Right lobe of liver (tissue), 4 donors: Measurements from ENCODE around the gene NBEAL1.

Source experiments
- POLR2A ChIP-seq: fragments of 450-650 bp; IDR thresholded peaks from one replicate; pipeline ENCODE4 v1.6.1; 2017; ENCODE audit warnings: antibody characterized with exemption, mild to moderate bottlenecking
- TF ChIP-seq, protein P1 (sequence below), 4 donors: fragments of 200-600 bp in 3 of 4; fragments of 450-650 bp in 1 of 4; IDR thresholded peaks; one replicate each; pipeline versions ENCODE4 v1.5.1 to v1.8.0; 2016 to 2022; ENCODE audit warnings: antibody characterized with exemption in 4 of 4, mild to moderate bottlenecking in 2 of 4
- donor health status: DM: no; HTN: no; CAD: no.
- donor health status: DM: no; HTN: no; CAD: no.
- donor health status: DM: no; HTN: yes; CAD: no.

DNA sequence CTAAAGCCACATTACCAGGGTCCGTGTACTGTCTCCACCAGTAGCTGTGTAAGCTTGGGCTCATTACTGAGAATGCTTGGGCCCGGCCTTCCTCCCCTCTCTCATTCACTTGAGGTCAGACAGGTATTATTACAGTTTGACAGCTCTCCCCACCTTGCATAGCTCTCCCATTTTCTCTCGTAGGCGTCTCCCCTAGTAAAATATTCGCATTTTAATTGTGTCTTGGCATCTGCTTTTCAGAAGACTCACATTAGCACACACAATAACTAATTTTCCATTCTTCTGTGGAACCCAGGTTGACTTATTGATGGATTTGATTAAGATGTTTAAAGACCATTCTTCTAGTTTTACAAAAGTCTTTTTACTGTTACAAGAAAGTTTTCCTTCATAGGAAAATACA is 153.1 kb downstream of the NBEAL1 start:
- no peak for TF ChIP-seq POLR2A
- TF ChIP-seq, protein P1, sequence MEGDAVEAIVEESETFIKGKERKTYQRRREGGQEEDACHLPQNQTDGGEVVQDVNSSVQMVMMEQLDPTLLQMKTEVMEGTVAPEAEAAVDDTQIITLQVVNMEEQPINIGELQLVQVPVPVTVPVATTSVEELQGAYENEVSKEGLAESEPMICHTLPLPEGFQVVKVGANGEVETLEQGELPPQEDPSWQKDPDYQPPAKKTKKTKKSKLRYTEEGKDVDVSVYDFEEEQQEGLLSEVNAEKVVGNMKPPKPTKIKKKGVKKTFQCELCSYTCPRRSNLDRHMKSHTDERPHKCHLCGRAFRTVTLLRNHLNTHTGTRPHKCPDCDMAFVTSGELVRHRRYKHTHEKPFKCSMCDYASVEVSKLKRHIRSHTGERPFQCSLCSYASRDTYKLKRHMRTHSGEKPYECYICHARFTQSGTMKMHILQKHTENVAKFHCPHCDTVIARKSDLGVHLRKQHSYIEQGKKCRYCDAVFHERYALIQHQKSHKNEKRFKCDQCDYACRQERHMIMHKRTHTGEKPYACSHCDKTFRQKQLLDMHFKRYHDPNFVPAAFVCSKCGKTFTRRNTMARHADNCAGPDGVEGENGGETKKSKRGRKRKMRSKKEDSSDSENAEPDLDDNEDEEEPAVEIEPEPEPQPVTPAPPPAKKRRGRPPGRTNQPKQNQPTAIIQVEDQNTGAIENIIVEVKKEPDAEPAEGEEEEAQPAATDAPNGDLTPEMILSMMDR (IDR thresholded peaks at IDR 0.05): no peak
